GM21367 (cell line): ENCODE data around the gene PCDHGA10.
A peak's percentile ranks its signal among the peaks of the same experiment; 100 is the strongest.
"Not testable (repeated sequence)": the region's sequence is repeated elsewhere in the genome, so short reads cannot be mapped to it uniquely, and the experiment has no call there.

ENCODE experiments used
- ATAC-seq: cut with Tn5 transposase; IDR thresholded peaks from one replicate; pipeline ENCODE4 v1.9.1; 2021; ENCODE audit not compliant: unreplicated experiment

Gene PCDHGA10

DNA sequence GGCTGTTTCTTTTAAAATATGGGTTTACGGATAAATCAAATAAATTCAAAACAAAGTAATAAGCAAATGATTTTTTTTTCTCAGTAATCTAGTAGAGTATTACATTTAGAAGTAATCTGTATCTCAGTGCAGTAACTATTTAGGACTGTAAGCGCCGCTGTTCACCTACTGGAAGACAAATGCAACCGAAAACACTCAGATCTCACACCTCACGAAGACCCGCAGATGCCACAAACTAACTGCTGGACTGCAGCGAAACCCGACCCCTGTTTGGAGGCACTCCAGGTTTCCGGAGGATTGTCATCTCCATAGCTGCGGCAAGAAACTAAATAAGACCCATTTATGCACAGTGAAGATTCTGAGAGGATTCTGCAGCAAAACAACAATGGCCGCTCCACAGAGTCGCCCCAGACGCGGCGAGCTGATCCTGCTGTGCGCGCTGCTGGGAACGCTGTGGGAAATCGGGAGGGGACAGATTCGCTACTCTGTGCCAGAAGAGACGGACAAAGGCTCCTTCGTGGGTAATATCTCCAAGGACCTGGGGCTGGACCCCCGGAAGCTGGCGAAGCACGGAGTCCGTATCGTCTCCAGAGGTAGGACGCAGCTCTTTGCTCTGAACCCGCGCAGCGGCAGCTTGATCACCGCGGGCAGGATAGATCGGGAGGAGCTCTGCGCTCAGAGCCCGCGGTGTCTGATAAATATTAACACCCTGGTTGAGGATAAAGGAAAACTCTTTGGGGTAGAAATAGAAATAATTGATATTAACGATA is 20.2 kb upstream of the PCDHGA10 start, which contains the start of gene PCDHGA8:
Gene PCDHGA8 (plus strand): TSS at position 205 of the 770 bp plus-strand sequence. CDS start 181 bp downstream, at position 386.
- no peak for ATAC-seq

DNA sequence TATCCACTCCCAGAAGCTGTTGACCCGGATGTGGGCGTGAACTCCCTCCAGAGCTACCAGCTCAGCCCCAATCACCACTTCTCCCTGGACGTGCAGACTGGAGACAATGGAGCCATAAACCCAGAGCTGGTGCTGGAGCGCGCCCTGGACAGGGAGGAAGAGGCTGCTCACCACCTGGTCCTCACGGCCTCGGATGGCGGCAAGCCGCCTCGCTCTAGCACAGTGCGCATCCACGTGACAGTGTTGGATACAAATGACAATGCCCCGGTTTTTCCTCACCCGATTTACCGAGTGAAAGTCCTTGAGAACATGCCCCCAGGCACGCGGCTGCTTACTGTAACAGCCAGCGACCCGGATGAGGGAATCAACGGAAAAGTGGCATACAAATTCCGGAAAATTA is 19.5 kb upstream of the PCDHGA10 start:
- no peak for ATAC-seq

DNA sequence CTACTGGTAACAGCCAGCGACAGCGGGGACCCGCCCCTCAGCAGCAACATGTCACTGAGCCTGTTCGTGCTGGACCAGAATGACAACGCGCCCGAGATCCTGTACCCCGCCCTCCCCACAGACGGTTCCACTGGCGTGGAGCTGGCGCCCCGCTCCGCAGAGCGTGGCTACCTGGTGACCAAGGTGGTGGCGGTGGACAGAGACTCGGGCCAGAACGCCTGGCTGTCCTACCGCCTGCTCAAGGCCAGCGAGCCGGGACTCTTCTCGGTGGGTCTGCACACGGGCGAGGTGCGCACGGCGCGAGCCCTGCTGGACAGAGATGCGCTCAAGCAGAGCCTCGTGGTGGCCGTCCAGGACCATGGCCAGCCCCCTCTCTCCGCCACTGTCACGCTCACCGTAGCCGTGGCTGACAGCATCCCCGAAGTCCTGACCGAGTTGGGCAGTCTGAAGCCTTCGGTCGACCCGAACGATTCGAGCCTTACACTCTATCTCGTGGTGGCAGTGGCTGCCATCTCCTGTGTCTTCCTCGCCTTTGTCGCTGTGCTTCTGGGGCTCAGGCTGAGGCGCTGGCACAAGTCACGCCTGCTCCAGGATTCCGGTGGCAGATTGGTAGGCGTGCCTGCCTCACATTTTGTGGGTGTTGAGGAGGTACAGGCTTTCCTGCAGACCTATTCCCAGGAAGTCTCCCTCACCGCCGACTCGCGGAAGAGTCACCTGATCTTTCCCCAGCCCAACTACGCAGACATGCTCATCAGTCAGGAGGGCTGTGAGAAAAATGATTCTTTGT is 18.2 kb upstream of the PCDHGA10 start:
- ATAC-seq: not testable (repeated sequence)

DNA sequence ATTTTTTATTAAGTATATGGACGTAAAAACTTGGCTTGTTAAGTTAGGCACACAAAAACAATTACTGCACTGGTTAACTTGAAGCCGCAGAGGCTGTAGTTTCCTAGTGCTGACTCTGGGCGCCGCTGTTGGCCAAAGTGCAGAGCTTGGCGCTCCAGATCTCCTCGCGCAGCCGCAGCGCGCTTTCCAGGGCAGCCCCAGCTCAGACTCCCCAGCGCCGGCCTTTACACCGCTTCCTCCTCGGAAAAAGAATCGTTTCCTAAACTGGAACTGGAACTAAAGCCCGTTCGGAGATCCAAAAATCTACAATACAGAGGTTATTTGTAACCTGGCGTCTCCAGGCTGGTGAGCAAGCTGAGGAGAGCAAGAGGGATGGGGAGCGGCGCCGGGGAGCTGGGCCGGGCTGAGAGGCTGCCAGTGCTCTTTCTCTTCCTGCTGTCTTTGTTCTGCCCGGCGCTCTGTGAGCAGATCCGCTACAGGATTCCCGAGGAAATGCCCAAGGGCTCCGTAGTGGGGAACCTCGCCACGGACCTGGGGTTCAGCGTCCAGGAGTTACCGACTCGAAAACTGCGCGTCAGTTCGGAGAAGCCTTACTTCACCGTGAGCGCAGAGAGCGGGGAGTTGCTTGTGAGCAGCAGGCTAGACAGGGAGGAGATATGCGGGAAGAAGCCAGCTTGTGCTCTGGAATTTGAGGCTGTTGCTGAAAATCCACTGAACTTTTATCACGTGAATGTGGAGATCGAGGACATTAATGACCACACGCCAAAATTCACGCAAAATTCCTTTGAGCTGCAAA is 14.8 kb upstream of the PCDHGA10 start, which contains the start of gene PCDHGB5:
Gene PCDHGB5 (plus strand): TSS at position 192 of the 796 bp plus-strand sequence. CDS start 181 bp downstream, at position 373.
- ATAC-seq: peak; percentile 47

DNA sequence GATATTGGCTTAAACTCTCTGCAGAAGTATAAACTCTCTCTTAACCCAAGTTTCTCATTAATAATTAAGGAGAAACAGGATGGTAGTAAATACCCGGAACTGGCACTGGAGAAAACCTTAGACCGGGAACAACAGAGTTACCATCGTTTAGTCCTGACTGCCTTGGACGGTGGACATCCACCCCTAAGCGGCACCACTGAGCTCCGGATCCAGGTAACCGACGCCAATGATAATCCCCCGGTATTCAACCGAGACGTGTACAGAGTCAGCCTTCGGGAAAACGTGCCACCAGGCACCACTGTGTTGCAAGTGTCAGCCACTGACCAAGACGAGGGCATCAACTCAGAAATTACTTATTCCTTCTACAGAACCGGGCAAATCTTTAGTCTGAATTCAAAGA is 14.2 kb upstream of the PCDHGA10 start:
- ATAC-seq: no peak

DNA sequence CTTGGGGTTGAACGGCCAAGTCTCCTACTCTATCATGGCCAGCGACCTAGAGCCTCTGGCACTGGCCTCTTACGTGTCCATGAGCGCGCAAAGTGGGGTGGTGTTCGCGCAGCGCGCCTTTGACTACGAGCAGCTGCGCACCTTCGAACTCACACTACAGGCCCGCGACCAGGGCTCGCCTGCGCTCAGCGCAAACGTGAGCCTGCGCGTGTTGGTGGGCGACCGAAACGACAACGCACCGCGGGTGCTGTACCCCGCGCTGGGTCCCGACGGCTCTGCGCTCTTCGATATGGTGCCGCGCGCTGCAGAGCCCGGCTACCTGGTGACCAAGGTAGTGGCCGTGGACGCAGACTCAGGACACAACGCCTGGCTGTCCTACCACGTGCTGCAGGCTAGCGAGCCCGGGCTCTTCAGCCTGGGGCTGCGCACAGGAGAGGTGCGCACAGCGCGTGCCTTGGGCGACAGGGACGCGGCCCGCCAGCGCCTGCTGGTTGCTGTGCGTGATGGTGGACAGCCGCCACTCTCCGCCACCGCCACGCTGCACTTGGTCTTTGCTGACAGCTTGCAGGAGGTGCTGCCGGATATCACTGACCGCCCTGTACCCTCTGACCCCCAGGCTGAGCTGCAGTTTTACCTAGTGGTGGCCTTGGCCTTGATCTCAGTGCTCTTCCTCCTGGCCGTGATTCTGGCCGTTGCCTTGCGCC is 13.1 kb upstream of the PCDHGA10 start:
- ATAC-seq: no peak

DNA sequence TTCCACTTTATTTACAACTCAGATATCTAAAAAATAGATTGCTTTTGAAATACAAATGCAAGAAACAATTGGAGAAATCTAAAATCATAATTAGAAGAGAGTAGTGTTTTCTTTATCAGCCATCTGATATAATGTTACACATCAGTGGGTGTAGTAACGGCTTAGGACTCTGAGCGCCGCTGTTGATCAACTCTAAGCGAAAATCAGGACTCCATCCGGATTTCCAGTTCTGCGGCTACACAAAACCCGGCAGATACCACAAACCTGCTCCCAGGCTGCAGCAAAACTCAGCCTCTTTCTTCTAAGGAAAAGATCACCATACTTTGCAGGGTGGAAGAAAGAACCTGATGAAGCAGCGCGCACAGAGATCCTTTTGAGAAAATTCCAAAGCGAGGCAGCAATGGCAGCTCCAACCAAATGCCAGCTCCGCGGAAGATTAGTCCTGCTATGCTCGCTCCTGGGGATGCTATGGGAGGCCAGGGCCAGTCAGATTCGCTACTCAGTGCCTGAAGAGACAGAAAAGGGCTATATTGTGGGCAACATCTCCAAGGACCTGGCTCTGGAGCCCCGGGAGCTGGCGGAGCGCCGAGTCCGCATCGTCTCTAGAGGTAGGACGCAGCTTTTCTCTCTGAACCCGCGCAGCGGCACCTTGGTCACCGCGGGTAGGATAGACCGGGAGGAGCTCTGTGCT is 10.1 kb upstream of the PCDHGA10 start, which contains the start of gene PCDHGA9:
Gene PCDHGA9 (plus strand): TSS at position 226 of the 691 bp plus-strand sequence. CDS start 175 bp downstream, at position 401.
- ATAC-seq: no peak

DNA sequence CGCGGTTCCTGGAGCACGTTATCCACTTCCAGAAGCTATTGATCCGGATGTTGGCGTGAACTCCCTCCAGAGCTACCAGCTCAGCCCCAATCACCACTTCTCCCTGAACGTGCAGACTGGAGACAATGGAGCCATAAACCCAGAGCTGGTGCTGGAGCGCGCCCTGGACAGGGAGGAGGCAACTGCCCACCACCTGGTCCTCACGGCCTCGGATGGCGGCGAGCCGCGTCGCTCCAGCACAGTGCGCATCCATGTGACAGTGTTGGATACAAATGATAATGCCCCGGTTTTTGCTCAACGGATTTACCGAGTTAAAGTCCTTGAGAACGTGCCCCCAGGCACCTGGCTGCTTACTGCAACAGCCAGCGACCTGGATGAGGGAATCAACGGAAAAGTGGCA is 9.4 kb upstream of the PCDHGA10 start:
- no peak for ATAC-seq

DNA sequence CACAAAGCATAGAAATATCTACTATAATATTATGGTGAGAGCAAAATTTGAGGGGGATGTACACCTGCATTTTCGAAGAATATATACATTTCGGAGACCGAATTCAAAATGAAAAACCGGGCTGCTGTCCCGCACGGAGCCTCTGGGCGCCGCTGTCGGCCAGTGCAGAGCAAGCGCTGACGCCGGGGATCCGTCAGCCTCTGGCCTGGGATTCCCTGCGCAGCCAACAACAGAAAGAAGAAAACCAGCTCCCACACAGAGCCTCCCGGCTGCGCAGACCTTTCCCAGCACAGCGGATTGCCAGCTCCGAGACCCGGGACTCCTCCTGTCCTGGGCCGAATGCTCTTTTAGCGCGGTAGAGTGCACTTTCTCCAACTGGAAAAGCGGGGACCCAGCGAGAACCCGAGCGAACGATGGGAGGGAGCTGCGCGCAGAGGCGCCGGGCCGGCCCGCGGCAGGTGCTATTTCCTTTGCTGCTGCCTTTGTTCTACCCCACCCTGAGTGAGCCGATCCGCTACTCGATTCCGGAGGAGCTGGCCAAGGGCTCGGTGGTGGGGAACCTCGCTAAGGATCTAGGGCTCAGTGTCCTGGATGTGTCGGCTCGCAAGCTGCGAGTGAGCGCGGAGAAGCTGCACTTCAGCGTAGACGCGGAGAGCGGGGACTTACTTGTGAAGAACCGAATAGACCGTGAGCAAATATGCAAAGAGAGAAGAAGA is 4.8 kb upstream of the PCDHGA10 start, which contains the start of gene PCDHGB6:
Gene PCDHGB6 (plus strand): TSS at position 232 of the 716 bp plus-strand sequence. CDS start 182 bp downstream, at position 414.
- ATAC-seq: not testable (repeated sequence)

DNA sequence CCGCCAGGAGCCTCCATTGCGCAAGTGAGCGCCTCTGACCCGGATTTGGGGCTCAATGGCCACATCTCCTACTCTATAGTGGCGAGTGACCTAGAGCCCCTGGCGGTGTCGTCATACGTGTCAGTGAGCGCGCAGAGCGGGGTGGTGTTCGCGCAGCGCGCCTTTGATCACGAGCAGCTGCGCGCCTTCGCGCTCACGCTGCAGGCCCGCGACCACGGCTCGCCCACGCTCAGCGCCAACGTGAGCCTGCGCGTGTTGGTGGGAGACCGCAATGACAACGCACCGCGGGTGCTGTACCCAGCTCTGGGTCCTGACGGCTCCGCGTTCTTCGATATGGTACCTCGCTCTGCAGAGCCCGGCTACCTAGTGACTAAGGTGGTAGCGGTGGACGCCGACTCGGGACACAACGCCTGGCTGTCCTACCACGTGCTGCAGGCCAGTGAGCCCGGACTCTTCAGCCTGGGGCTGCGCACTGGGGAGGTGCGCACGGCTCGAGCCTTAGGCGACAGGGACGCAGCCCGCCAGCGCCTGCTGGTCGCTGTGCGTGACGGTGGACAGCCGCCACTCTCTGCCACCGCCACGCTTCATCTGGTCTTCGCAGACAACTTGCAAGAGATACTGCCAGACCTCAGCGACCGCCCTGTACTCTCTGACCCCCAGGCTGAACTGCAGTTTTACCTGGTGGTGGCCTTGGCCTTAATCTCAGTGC is 3.0 kb upstream of the PCDHGA10 start:
- no peak for ATAC-seq

DNA sequence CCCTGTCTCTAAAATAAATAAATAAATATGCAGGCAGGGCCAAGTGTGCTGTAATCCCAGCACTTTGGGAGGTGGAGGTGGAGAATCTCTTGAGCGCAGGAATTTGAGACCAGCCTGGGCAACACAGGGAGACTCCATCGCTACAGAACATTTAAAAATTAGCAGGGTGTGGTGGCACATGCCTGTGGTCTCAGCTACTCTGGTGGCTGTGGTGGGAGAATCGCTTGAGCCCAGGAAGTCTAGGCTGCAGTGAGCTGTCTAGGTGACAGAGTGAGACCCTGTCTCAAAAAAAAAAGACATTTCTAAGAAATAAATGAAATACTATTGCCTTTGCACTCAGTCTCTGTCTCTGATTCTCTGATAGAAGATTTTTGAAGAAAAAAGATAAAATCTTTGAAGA is 1.2 kb upstream of the PCDHGA10 start:
- no peak for ATAC-seq

DNA sequence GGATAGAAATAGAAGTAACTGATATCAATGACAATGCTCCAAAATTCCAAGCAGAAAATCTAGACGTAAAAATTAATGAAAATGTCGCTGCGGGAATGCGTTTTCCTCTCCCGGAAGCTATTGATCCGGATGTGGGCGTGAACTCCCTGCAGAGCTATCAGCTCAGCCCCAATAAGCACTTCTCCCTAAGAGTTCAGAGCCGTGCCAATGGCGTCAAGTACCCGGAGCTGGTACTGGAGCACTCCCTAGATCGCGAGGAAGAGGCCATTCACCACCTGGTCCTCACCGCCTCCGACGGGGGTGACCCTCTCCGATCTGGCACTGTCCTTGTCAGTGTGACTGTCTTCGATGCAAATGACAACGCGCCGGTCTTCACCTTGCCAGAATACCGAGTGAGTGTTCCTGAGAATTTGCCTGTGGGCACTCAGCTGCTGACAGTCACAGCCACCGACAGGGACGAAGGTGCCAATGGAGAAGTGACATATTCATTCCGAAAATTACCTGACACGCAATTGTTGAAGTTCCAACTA is 818 bp downstream of the PCDHGA10 start:
- ATAC-seq: no peak

DNA sequence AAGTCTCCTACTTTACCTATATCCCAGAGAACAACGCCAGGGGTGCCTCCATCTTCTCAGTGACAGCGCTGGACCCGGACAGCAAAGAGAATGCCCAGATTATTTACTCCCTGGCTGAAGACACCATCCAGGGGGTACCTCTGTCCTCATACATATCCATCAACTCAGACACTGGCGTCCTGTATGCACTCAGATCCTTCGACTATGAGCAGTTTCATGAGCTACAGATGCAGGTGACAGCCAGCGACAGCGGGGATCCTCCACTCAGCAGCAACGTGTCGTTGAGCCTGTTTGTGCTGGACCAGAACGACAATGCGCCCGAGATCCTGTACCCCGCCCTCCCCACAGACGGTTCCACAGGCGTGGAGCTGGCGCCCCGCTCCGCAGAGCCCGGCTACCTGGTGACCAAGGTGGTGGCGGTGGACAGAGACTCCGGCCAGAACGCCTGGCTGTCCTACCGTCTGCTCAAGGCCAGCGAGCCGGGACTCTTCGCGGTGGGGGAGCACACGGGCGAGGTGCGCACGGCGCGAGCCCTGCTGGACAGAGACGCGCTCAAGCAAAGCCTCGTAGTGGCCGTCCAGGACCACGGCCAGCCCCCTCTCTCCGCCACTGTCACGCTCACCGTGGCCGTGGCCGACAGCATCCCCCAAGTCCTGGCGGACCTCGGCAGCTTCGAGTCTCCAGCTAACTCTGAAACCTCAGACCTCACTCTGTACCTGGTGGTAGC is 1.9 kb downstream of the PCDHGA10 start:
- not testable (repeated sequence) for ATAC-seq

DNA sequence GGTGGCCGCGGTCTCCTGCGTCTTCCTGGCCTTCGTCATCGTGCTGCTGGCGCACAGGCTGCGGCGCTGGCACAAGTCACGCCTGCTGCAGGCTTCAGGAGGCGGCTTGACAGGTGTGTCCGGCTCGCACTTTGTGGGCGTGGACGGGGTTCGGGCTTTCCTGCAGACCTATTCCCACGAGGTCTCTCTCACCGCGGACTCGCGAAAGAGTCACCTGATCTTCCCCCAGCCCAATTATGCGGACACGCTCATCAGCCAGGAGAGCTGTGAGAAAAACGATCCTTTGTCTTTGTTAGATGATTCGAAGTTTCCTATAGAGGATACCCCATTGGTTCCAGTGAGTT is 2.5 kb downstream of the PCDHGA10 start:
- not testable (repeated sequence) for ATAC-seq

DNA sequence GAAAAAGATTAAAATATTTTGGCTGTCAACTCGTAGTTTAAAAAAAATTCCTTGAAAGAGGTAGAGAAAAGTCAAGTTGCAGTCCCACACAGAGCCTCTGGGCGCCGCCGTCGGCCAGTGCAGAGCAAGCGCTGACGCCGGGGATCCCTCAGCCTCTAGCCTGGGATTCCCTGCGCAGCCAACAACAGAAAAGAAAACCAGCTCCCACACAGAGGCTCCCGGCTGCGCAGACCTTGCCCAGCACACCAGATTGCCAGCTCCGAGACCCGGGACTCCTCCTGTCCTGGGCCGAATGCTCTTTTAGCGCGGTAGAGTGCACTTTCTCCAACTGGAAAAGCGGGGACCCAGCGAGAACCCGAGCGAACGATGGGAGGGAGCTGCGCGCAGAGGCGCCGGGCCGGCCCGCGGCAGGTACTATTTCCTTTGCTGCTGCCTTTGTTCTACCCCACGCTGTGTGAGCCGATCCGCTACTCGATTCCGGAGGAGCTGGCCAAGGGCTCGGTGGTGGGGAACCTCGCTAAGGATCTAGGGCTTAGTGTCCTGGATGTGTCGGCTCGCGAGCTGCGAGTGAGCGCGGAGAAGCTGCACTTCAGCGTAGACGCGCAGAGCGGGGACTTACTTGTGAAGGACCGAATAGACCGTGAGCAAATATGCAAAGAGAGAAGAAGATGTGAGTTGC is 4.8 kb downstream of the PCDHGA10 start, which contains the start of gene PCDHGB7:
Gene PCDHGB7 (plus strand): TSS at position 184 of the 679 bp plus-strand sequence. CDS start 183 bp downstream, at position 367.
- peak; percentile 75 for ATAC-seq

DNA sequence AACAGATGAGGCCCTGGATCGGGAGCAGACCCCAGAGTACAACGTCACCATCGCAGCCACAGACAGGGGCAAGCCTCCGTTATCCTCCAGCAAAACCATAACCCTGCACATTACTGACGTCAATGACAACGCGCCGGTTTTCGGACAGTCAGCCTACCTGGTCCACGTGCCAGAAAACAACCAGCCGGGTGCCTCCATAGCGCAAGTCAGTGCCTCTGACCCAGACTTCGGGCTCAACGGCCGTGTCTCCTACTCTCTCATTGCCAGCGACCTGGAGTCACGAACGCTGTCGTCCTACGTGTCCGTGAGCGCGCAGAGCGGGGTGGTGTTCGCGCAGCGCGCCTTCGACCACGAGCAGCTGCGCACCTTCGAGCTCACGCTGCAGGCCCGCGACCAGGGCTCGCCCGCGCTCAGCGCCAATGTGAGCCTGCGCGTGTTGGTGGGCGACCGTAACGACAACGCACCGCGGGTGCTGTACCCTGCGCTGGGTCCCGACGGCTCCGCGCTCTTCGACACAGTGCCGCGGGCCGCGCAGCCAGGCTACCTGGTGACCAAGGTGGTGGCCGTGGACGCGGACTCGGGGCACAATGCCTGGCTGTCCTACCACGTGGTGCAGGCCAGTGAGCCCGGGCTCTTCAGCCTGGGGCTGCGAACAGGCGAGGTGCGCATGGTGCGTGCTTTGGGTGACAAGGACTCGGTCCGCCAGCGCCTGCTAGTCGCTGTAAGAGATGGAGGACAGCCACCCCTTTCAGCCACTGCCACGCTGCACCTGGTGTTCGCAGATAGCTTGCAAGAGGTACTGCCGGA is 6.5 kb downstream of the PCDHGA10 start:
- no peak for ATAC-seq
